ENCODE data around the gene UGGT1.

DNA sequence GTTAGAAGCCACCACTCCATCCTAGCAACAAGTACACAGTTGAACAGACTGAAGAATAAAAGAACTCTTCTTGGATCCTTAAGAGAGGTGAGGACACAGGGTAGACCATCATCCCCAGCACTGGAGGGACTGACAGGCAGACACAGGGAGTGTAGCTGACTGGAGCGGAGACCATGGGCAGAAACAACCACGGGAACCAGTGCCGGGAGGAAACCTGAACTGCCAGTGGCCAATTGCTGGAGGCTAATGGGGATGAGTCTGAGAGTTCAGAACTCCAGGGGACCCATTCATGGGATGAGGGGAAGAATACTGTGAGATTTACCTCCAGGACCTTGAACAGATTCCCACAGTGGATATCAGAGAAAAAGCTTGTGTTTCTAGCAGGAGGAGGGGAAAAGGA is 150.9 kb downstream of the UGGT1 start:
- no peak for TF ChIP-seq CTCF (IDR thresholded peaks at IDR 0.05; ENCODE audit: low read depth, low read length, poor library complexity, severe bottlenecking)
- TF ChIP-seq EZH2phosphoT487 (IDR thresholded peaks at IDR 0.05; ENCODE audit: borderline replicate concordance, low read length) = no peak

Data from DOHH2 (cell line).